ENCODE data around the gene OSBPL2.

DNA sequence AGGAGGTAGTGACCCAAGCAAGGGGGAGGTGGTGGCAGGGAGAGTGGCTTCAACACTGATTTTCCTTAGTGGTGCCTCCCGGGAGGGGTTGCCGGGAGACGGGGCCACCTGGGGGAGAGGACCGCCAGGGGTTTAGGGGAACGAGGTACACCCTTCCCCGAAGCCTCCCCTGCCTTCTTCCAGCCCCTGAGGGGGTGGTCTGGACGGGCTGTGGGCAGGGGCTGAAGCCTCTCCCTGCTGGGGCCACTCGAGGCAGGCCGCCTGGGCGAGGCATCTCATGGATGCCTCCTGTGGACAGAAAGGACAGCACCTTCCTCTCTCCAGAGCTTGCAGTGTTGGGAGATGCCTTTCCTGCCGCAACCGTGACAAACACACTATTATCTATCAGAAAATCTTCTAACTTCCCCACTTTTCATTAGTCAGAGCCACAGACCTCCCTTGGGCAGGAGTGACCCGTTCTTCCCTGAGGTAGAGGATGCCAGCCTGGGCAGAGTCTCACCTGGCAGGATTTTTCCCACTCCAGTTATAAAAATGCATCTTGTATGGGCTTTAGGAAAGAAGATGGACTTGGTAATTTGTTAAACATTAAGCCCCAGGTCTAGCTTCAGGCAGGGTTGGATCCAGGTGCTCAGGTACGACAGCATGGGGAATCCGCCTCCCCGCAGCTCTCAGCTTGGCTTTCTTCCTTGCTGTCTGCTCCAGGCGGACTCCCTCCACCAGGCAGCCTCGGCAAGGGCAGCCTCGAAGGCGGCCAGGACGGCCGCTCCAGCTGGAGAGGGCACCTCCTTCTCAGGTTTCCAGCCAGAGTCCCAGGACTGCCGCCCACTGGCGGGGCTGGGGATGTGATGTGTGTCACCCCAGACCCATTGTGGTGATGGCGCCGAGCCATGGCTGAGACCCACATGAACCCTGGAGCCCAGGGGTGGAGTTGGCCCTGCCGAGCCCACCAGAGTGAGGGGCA lies 29.2 kb upstream of the OSBPL2 start:
- TF ChIP-seq, protein P1, sequence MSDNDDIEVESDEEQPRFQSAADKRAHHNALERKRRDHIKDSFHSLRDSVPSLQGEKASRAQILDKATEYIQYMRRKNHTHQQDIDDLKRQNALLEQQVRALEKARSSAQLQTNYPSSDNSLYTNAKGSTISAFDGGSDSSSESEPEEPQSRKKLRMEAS (IDR thresholded peaks at IDR 0.05) = peak; percentile 56; the same call in 1 of the 2 replicates
- TF ChIP-seq EP300 (IDR thresholded peaks at IDR 0.05; ENCODE audit: borderline replicate concordance) = no peak
- no peak for TF ChIP-seq CREB1 (IDR thresholded peaks at IDR 0.05; ENCODE audit: low read depth)
- TF ChIP-seq RAD21 (IDR thresholded peaks at IDR 0.05; ENCODE audit: low read depth) = peak; percentile 46; the same call in 1 of the 2 replicates
- TF ChIP-seq, protein P2, sequence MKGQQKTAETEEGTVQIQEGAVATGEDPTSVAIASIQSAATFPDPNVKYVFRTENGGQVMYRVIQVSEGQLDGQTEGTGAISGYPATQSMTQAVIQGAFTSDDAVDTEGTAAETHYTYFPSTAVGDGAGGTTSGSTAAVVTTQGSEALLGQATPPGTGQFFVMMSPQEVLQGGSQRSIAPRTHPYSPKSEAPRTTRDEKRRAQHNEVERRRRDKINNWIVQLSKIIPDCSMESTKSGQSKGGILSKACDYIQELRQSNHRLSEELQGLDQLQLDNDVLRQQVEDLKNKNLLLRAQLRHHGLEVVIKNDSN (IDR thresholded peaks at IDR 0.05) = no peak
- TF ChIP-seq, protein P3, sequence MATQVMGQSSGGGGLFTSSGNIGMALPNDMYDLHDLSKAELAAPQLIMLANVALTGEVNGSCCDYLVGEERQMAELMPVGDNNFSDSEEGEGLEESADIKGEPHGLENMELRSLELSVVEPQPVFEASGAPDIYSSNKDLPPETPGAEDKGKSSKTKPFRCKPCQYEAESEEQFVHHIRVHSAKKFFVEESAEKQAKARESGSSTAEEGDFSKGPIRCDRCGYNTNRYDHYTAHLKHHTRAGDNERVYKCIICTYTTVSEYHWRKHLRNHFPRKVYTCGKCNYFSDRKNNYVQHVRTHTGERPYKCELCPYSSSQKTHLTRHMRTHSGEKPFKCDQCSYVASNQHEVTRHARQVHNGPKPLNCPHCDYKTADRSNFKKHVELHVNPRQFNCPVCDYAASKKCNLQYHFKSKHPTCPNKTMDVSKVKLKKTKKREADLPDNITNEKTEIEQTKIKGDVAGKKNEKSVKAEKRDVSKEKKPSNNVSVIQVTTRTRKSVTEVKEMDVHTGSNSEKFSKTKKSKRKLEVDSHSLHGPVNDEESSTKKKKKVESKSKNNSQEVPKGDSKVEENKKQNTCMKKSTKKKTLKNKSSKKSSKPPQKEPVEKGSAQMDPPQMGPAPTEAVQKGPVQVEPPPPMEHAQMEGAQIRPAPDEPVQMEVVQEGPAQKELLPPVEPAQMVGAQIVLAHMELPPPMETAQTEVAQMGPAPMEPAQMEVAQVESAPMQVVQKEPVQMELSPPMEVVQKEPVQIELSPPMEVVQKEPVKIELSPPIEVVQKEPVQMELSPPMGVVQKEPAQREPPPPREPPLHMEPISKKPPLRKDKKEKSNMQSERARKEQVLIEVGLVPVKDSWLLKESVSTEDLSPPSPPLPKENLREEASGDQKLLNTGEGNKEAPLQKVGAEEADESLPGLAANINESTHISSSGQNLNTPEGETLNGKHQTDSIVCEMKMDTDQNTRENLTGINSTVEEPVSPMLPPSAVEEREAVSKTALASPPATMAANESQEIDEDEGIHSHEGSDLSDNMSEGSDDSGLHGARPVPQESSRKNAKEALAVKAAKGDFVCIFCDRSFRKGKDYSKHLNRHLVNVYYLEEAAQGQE (IDR thresholded peaks at IDR 0.05; ENCODE audit: low read depth) = no peak
- no peak for TF ChIP-seq CEBPB (IDR thresholded peaks at IDR 0.05)
- TF ChIP-seq TCF12 (IDR thresholded peaks at IDR 0.05; ENCODE audit: low read depth) = no peak
- no peak for TF ChIP-seq YY1 (IDR thresholded peaks at IDR 0.05; ENCODE audit: low read depth)
- no peak for TF ChIP-seq TAF1 (IDR thresholded peaks at IDR 0.05; ENCODE audit: low read depth)
- peak; percentile 27; the same call in 1 of the 2 replicates for TF ChIP-seq ZBTB7A (IDR thresholded peaks at IDR 0.05; ENCODE audit: low read depth)
- no peak for TF ChIP-seq NFIC (IDR thresholded peaks at IDR 0.05)
- TF ChIP-seq FOXM1 (IDR thresholded peaks at IDR 0.05; ENCODE audit: borderline replicate concordance, low read depth) = no peak

Measured in Ishikawa (cell line).